GM06990 (cell line): ENCODE results near the gene YWHAQ.
"Not testable (repeated sequence)": the region's sequence is repeated elsewhere in the genome, so short reads cannot be mapped to it uniquely, and the experiment has no call there.

ENCODE experiments used
- DNase-seq: peaks from one replicate; pipeline ENCODE4 v3.0.0-alpha.2; 2011; ENCODE audit not compliant: insufficient read length; ENCODE audit errors: extremely low read depth
- H3K27me3 ChIP-seq: replicated peaks from 2 replicates; pipeline ENCODE4 v1.6.0; 2011; ENCODE audit warnings: low read length; ENCODE audit not compliant: control insufficient read depth, insufficient read depth
- H3K36me3 ChIP-seq: 2 replicates; pipeline ENCODE4 v1.5.1; 2011; ENCODE audit warnings: low read length; ENCODE audit not compliant: control insufficient read depth, insufficient read depth
- H3K4me3 ChIP-seq: replicated peaks from 2 replicates; pipeline ENCODE4 v1.5.1; 2011; ENCODE audit warnings: low read depth, mild to moderate bottlenecking, control low read depth, low read length
- TF ChIP-seq, protein P1 (sequence below): IDR thresholded peaks from 2 replicates; pipeline ENCODE4 v1.5.1; 2011; ENCODE audit warnings: low read length, control low read depth, mild to moderate bottlenecking, inconsistent platforms; ENCODE audit not compliant: insufficient read depth, poor library complexity, severe bottlenecking

The YWHAQ gene

DNA sequence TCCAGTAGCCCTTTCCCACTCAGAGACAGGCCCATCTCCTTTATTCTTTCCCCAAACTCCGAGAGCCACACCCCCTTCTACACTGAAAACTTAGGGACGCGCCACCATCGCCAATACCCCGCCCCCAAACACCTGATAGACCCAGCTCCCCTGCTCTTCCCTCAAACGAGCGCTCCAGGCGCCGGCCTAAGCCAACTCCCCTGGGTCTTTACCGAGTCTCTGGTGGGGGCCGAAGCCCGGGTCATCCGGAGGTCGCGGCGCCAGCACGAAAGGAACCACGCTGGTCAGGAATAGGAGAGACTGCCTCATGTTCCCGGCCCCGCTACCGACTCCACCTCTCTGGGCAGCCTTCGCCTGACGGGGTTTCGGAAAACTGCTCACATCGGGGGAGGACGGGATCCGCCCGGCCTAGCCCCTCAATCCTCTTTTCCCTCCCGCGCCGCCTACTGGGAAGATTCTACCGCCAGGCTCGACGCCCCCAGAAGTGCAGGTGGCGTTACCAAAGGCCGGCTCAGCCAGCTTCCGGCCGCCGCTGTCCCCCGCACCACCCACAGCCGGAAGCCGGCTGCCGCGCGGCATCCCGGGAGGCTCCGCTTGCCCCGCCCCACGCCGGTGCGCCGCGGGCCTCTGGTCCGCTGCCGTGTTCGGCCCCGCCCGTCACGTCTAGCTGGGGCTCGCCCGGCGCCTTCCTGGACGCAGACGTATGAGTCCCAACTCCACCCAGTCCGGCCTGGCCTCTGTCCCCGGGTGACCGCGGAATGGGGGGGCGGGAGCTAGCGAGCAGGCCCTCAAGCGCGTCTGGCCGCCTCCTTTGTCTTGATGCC, 75.3 kb downstream of the YWHAQ start, which contains the start of gene ADAM17:
Gene ADAM17 (minus strand): TSS at position 534 of the 824 bp plus-strand sequence. CDS start 225 bp downstream, at position 309.
- Histone ChIP-seq H3K27me3 (no peaks in the 10 kb centered on the region), H3K36me3 (no peaks in the 10 kb centered on the region), H3K4me3 (peak within 1 kb of the TSS; percentile 98)
- TF ChIP-seq, protein P1, sequence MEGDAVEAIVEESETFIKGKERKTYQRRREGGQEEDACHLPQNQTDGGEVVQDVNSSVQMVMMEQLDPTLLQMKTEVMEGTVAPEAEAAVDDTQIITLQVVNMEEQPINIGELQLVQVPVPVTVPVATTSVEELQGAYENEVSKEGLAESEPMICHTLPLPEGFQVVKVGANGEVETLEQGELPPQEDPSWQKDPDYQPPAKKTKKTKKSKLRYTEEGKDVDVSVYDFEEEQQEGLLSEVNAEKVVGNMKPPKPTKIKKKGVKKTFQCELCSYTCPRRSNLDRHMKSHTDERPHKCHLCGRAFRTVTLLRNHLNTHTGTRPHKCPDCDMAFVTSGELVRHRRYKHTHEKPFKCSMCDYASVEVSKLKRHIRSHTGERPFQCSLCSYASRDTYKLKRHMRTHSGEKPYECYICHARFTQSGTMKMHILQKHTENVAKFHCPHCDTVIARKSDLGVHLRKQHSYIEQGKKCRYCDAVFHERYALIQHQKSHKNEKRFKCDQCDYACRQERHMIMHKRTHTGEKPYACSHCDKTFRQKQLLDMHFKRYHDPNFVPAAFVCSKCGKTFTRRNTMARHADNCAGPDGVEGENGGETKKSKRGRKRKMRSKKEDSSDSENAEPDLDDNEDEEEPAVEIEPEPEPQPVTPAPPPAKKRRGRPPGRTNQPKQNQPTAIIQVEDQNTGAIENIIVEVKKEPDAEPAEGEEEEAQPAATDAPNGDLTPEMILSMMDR = peak; percentile 50
- peak; percentile 97 for DNase-seq

DNA sequence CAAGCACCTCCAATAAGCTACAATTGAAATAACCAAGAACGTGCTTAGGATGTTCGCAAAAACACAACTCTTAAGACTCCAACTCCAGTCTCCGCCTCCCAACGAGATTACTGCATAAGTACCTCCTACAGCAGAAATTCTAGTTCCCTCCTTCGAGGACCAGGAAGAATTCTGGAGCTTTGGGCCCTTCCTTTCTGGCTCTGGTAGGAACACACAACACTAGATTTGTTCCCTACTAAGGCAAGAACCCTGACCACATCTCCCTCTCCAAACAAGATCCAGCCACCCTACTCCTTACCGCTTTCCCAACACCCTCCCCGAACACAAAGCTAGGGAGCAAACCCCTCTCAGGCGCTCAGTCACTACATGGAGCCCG, 75.9 kb downstream of the YWHAQ start:
- Histone ChIP-seq H3K27me3 (no peaks in the 10 kb centered on the region), H3K4me3 (peak overlapping the region; percentile 98), H3K36me3 (no peaks in the 10 kb centered on the region)
- no peak for DNase-seq
- TF ChIP-seq, protein P1 = no peak

DNA sequence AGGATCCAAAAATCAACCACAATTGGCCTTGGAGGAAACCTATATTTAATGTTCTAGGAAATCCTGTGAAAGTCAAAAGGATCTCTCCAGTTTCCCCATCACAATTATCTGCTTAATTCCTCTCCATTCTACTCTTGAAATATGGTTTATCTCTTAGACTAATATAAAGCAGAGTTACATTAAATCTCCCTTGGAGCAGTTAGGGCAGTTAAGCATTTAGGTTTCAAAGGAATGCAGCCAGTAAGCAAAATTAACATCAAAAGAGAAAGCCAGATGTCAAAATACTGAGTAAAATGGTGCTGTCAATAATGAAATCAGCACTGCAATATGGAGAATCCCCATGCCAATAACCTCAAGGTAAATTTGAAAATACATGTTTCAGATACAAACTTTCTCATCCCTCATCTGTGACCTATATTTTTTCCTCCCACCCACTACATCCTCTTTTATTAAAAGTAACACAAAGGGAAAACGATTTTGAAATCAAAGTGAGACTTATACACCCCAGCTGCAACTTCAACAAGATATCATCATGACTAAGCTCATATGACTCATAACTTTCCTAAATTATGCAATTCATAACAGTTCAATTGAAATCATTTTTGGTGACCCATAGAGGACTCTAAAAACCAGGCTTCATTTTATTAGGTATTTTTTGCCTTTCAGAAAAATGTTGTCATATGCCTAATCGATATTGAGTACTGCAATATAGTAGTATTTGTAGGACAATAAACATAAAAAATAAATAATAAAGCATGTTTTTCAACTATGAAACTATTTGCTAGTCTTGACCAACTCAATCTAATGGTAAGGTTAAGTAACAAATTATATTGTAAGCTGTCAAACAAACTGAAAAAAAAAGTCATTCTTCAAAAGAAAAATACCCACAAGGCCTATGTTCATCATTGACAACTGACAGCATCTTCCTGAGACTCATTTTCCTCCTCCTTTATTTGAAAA, 78.3 kb downstream of the YWHAQ start:
- DNase-seq = no peak
- TF ChIP-seq, protein P1 = no peak

DNA sequence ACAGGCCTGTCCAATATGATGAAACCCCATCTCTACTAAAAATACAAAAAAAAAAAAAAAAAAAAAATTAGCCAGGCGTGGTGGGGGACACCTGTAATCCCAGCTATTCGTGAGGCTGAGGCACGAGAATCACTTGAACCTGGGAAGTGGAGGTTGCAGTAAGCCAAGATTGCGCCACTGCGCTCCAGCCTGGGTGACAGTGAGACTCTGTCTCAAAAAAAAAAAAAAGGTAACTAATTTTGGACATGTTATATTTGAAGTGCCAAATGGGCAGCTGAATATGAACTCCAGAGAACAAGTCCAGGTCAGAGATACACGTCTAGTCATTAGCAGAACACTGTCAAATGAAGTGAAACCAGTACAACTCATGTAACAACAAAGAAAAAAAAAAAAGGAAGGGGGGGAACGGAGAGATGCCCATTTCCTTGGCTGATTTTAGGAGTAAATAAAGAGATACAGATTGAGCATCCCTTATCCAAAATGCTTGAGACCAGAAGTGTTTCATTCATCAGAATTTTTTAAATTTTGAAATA, 79.9 kb downstream of the YWHAQ start:
- DNase-seq = peak; percentile 59
- peak overlapping the region; percentile 14 for H3K4me3 ChIP-seq
- H3K36me3 ChIP-seq, H3K27me3 ChIP-seq: not testable (repeated sequence)

More for the DNA sequence above, 78.3 kb downstream of the YWHAQ start:
- no peaks in the 10 kb centered on the region for H3K36me3 ChIP-seq
- peak overlapping the region; percentile 29 for H3K4me3 ChIP-seq
- H3K27me3 ChIP-seq = no peaks in the 10 kb centered on the region

DNA sequence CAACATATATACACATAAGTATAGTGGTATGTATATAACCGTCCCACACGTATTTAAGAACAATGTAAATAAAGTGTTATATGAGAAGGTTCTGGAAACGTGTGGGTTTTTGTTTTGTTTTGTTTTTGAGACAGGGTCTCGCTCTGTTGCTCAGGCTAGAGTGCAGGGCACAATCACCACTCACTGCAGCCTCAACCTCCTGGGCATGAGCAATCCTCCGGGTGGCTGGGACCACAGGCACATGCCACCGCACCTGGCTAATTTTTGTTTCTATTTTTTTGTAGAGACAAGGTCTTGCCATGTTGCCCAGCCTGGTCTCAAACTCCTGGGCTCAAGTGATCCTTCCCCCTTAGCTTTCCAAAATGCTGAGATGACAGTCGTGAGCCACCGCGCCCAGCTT, 81.4 kb downstream of the YWHAQ start:
- TF ChIP-seq, protein P1 = no peak
- no peak for DNase-seq
- Histone ChIP-seq H3K36me3 (no peaks in the 10 kb centered on the region), H3K27me3 (no peaks in the 10 kb centered on the region), H3K4me3 (no peak overlapping the region; the same call in 1 of the 2 replicates)
